HG03108 (cell line): ENCODE data around the gene MACO1.
A peak's percentile ranks its signal among the peaks of the same experiment; 100 is the strongest.
"Not testable (repeated sequence)": the region's sequence is repeated elsewhere in the genome, so short reads cannot be mapped to it uniquely, and the experiment has no call there.

Experiments used
- ATAC-seq: cut with Tn5 transposase; IDR thresholded peaks from one replicate; pipeline ENCODE4 v1.9.1; 2021; ENCODE audit warnings: moderate library complexity; ENCODE audit not compliant: unreplicated experiment

MACO1 gene

DNA sequence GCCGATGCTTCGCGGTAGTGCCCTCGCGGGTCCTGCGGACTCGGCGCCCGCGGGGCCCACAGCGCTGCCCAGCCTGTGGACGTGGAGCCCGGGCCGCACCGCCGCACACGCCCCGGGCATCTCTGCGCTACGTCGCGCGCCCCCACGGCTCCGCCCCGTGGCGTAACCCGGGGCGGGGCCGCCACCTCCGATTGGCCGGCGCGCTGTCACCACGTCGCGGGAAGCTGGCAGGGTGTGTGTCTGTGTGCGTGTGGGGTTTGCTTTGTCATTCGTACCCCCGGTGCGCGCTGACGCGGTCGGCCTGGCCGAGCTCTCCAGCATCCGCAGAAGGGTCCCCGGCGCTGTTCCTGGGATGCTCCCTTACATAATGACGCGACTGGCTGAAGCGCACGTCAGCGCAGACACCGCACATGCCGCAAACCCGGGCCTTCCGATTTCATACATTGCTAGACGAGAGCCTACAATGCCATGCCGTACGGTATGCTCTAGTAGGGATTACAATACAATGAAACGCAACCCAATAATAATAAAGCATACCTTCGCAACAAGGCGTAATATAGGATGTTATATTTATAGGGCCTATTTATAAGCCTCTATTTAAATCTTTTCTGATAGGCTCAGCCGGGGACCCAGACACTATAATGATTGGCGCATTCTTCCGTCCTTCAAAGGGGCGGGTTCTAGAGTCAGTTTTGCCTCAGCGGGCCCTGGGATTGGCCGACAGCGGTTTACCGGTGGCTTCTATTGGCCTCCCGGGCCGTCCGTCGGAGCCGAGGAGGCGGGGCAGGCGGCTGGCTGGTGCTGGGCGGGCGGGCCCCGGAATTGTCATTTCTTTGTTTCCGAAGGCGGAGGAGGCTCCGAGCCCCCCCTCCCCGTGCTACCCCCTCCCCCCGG is at the start of gene MACO1:
Gene MACO1 (plus strand): TSS at position 825 of the 894 bp plus-strand sequence. CDS start 202 bp downstream, outside the sequence.
- peak; percentile 79 for ATAC-seq

DNA sequence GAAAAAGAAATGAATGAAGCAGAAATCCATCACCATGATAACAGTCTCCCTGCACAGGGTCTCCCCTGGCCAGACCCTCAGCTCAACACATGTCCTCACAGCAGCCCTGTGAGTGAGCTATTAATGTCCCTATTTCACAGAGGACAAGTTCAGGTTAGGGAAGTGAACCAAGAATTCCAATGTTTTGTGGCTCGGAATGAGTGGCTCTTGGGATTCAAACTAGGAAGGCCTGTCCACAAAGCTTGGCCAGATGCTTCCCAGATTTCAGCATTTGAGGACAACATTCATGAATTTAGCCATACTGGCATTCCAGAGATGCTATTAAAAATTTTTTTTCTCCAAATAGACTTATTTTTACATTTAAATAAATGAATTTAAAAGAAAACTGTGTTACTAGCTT is 48.2 kb upstream of the MACO1 start:
- not testable (repeated sequence) for ATAC-seq

DNA sequence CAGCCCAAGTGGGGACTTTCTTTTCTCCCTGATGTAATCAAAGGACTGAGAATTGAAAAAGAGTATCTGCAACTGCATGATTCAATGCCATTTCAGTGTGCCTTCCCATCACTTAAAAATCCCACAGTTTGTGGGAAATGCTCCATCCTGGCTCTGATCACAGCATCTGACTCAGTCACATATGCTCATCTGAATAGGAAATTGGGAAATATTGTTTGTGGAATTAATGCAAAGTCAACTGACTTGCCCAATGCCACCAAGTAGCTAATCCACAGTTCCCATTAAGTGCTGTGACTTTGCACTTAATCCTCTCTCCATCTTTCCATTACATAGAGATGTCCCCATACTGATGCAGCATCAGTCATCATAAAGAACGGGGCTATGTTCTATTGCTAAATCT is 47.6 kb upstream of the MACO1 start:
- ATAC-seq, result not testable (repeated sequence)

GRCh38 chr1:25383875-25384274 is 46.8 kb upstream of the MACO1 start:
- not testable (repeated sequence) for ATAC-seq

GRCh38 chr1:25387096-25387495 is 43.6 kb upstream of the MACO1 start:
- not testable (repeated sequence) for ATAC-seq

DNA sequence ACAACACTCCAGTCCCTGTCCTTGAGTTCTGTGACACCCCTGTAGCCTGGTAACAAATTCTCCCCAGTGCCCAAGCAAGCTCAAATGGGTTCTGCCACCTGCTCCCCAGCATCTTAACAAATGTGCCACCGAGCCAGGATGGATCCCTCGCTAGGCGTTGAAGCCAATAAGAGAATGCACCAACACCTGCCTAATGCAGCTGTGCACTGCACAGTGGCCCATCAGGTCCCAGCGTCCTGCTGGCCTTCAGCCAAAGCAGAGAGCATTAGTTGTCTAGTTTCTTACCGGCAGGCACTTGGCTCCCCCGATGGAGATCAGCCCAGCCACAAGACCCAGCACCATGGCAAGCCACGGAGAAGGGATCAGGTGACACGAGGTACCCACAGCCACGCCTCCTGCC is 42.0 kb upstream of the MACO1 start:
- ATAC-seq, result not testable (repeated sequence)

- not testable (repeated sequence) for ATAC-seq
Measured at GRCh38 chr1:25389721-25390120, 41.0 kb upstream of the MACO1 start.

DNA sequence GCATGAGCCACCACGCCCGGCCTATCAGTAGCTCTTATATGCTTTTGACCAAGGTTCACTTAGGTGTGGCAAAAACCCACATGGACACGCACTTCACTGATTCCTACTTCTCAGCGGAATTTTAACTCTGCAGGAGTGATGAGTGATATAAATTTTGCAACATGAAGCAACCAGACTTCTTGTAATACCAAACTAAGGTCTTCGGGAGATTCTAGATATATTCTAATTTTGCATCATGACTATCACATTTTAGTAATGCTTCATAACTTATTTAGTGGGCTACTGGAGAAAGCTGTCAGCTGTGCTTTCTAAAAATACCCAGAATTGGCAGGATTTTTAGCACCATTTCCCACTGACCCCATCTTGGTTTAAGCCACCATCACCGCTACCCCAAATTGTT is 37.9 kb upstream of the MACO1 start:
- no peak for ATAC-seq

DNA sequence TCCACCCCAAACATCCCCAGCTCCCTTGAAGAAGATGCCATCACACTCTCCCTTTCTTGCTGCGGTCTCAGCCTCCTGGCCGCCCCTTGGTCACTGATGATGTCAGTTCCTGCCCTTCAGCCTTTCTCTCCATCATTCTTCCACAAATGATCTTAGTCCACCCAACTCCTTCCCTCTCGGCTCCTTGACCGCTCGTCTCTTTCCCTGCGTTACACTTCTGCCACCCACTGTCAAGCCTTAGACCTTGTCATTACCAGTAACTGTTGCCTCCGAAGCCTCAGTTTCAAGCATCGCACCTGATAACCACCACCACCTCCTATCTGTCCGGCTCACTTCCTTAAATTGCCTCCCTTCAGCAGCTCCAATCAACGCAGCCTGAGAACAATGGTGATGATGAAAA is 33.1 kb upstream of the MACO1 start:
- not testable (repeated sequence) for ATAC-seq

DNA sequence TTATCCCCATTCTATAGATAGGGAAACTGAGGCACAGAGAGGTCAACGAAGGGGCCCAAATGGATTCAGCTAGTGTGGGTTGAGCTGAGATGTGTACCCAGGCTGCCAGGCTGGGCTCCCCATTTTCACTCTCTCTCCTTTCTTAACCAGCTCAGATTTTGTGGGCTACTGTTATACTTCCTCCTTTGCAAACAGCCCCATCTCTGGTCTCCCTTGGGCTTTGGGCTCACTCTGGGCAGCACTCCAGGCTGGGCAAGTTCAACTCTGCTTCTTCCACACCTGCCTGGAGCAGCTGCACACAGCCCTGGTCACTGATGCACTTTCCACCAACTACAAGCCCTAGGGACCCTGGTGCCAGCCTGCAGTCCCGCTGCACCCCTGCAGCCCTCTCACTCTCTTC is 32.6 kb upstream of the MACO1 start:
- not testable (repeated sequence) for ATAC-seq

DNA sequence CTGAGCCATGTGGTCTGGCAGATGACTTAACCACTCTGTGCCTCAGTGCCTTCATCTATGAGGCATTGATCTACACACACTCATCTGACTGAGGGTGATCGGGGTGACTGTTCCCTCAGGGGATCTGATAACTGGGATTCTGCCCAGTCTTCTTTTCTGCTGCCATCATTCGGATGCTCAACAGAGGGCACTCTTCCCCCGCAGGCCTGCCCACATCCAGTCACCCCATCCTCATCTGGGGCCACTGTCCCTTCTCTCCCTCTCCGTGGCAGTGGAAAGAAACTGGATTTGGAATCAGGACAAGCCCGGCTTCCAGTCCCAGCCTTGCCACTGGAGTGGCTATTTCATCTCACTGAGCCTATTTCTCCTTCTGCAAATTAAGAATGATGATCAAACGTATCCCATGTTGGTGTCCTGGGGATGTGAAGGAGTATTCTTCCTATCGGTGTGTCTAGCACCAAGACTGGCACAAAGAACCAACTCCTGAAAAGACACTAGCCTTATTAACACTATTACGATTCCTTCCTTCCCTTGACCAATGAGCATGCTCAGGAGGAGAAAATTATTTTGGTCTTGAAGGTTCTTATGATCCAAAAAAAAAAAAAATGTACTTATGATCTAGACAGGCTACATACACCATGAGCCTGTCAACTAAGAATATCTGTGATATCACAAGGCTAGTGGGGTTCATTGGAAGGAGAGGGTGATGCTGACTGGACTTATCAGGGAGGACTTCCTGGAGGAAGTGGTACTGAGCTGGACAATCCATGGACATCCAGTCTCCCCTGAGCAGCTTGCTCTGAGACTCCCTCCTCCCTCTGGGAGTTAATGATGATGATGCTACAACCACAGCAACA is 27.5 kb upstream of the MACO1 start:
- ATAC-seq, result not testable (repeated sequence)

- ATAC-seq, result not testable (repeated sequence)
Measured at GRCh38 chr1:25405731-25406305, 24.9 kb upstream of the MACO1 start.

DNA sequence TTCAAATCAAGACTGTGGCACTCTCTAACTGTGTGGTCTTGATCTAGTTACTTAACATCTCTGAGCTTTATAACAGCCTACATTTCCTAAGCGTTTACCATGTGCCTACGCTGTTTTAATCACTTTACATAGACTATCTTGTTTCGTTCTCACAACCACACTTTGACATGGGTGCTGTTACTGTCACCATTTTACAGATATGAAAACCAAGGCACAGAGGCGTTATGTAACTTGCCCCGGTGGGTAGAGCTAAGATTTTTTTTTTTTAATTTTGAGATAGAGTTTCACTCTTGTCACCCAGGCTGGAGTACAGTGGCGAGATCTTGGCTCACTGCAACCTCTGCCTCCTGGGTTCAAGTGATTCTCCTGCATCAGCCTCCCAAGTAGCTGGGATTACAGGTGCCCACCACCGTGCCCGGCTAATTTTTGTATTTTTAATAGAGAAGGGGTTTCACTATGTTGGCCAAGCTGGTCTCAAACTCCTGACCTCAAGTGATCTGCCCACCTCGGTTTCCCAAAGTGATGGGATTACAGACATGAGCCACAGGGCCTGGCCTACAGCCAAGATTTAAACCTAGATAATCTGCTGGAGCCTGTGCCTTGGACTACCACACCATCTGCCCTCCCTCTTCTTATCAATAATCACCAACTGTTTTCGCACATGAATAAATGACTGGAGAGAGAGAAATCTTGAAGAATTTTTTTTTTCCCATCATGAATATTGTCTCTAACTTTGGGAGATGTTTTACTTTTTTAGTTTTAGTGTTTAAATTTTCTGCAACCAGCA is 20.9 kb upstream of the MACO1 start:
- ATAC-seq, result not testable (repeated sequence)

- ATAC-seq, result not testable (repeated sequence)
Measured at GRCh38 chr1:25412872-25413623, 17.6 kb upstream of the MACO1 start.

DNA sequence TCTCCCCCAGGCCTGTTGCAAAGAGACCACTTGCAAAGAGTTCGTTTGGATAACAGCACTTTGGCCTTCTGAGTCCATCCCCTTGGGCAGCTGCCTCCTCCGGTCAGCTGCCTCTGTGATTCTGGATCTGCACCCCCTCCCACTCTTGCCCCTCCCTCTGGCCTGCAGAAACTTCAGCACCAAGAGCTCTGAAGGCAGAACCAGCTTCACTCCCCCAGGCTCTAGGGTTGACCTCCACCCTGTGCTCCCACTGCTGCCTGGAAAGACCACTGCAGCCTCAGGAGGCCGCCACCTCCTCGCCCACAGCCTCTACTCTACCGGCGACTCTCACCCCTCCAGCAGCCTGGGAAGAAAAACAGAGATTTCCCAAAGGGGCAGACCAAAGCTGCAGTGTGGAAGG is 16.5 kb upstream of the MACO1 start:
- ATAC-seq, result not testable (repeated sequence)

GRCh38 chr1:25414578-25414977 is 16.1 kb upstream of the MACO1 start:
- ATAC-seq, result not testable (repeated sequence)

- ATAC-seq, result not testable (repeated sequence)
Measured at GRCh38 chr1:25417280-25417679, 13.4 kb upstream of the MACO1 start.

- ATAC-seq, result not testable (repeated sequence)
Measured at GRCh38 chr1:25419339-25419738, 11.4 kb upstream of the MACO1 start.

DNA sequence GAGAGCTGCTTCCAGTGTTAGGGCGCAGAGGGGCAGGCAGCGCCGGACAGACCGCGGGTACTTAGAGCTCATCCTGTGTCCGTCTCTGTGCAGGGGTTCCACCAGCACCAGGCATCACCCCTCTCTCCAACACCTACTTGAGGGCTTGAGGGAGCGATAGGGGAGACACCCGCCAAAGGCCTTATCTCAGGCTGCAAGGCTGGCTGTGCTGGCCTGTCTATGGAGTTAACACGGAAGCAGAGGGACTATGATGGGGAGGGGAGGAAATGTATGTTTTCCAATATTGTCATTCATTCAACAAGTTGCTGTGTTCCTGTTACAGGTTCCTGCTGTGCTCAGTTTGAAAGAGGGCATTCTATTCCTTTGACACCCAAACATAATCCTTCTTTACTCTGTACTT is 10.0 kb upstream of the MACO1 start, which contains the start of gene RHCE:
Gene RHCE (minus strand): TSS at position 111 of the 400 bp plus-strand sequence. CDS start 39 bp downstream, at position 72.
- not testable (repeated sequence) for ATAC-seq
